HEK293 (cell line): Measurements from ENCODE around the gene NELL1.

Source experiments
- CTCF ChIA-PET: fragments of 350-600 bp; formaldehyde crosslinking; extraction: SDS; loops from one replicate; lab custom pipeline; 2021; ENCODE audit warnings: antibody characterized with exemption; lab: Yijun Ruan, JAX
- POLR2A ChIA-PET: fragments of 300-600 bp; formaldehyde crosslinking; extraction: SDS; loops from one replicate; lab custom pipeline; 2020; ENCODE audit warnings: antibody characterized with exemption, inconsistent platforms; lab: Yijun Ruan, JAX
- H3K27ac ChIP-seq: fragments of 200-500 bp; sonication (Bioruptor generic); 2 replicates; pipeline ENCODE4 v1.5.1; 2014; ENCODE audit warnings: low read depth, low read length, control low read depth, inconsistent platforms; ENCODE audit errors: extremely low read depth
- H3K36me3 ChIP-seq, 2 experiments: fragments of 200-500 bp in 1 of 2; sonication (Bioruptor generic) in 1 of 2; 1 replicate in 1 of 2; 2 replicates in 1 of 2; pipeline ENCODE4 v1.5.1; 2014 to 2017; ENCODE audit warnings: inconsistent platforms in 2 of 2, low read length in 2 of 2; ENCODE audit not compliant: control insufficient read depth in 2 of 2, insufficient read depth in 1 of 2
- H3K4me1 ChIP-seq: fragments of 200-500 bp; sonication (Bioruptor generic); 2 replicates; pipeline ENCODE4 v1.5.1; 2014; ENCODE audit warnings: mild to moderate bottlenecking, low read length, inconsistent platforms; ENCODE audit not compliant: control insufficient read depth, insufficient read depth
- H3K4me3 ChIP-seq: 2 replicates; pipeline ENCODE4 v1.5.1; 2011; ENCODE audit warnings: low read depth, mild to moderate bottlenecking, control low read depth, low read length, moderate library complexity
- H3K9me3 ChIP-seq: fragments of 200-500 bp; sonication (Bioruptor generic); 2 replicates; pipeline ENCODE4 v1.5.1; 2014; ENCODE audit warnings: low read depth, low read length, inconsistent platforms; ENCODE audit not compliant: control insufficient read depth, insufficient read depth
- FEZF1 ChIP-seq: fragments of 450-650 bp; formaldehyde crosslinking; IDR thresholded peaks from 2 replicates; pipeline ENCODE4 v1.5.1; 2016; ENCODE audit warnings: missing biosample characterization, missing genetic modification characterization
- KLF17 ChIP-seq: fragments of 450-650 bp; formaldehyde crosslinking; IDR thresholded peaks from 2 replicates; pipeline ENCODE4 v1.5.1; 2016; ENCODE audit warnings: missing biosample characterization, missing genetic modification characterization
- ZBTB44 ChIP-seq: fragments of 450-650 bp; IDR thresholded peaks from 2 replicates; pipeline ENCODE4 v1.5.1; 2018; ENCODE audit warnings: missing biosample characterization, mild to moderate bottlenecking, missing genetic modification characterization
- ZNF324 ChIP-seq: fragments of 450-650 bp; formaldehyde crosslinking; IDR thresholded peaks from 2 replicates; pipeline ENCODE4 v1.5.1; 2016; ENCODE audit warnings: missing biosample characterization, missing genetic modification characterization
- ZNF341 ChIP-seq: fragments of 450-650 bp; formaldehyde crosslinking; IDR thresholded peaks from 2 replicates; pipeline ENCODE4; 2016; ENCODE audit warnings: low read depth, missing biosample characterization, missing genetic modification characterization
- ZNF37A ChIP-seq: fragments of 450-650 bp; IDR thresholded peaks from 2 replicates; pipeline ENCODE4 v1.5.1; 2018; ENCODE audit warnings: missing biosample characterization, missing genetic modification characterization
- ZNF398 ChIP-seq: fragments of 450-650 bp; formaldehyde crosslinking; IDR thresholded peaks from 2 replicates; pipeline ENCODE4 v1.5.1; 2017; ENCODE audit warnings: missing biosample characterization, missing genetic modification characterization
- ZNF521 ChIP-seq: fragments of 450-650 bp; formaldehyde crosslinking; IDR thresholded peaks from 2 replicates; pipeline ENCODE4 v1.5.1; 2017; ENCODE audit warnings: missing biosample characterization, mild to moderate bottlenecking, missing genetic modification characterization
- ZNF530 ChIP-seq: fragments of 450-650 bp; formaldehyde crosslinking; IDR thresholded peaks from 2 replicates; pipeline ENCODE4 v1.5.1; 2016; ENCODE audit warnings: low read depth, missing biosample characterization, missing genetic modification characterization
- ZNF561 ChIP-seq: fragments of 450-650 bp; IDR thresholded peaks from 2 replicates; pipeline ENCODE4 v1.5.1; 2018; ENCODE audit warnings: missing biosample characterization, missing genetic modification characterization, borderline replicate concordance
- ZNF596 ChIP-seq: fragments of 450-650 bp; IDR thresholded peaks from 2 replicates; pipeline ENCODE4 v1.5.0; 2018; ENCODE audit warnings: missing biosample characterization, mild to moderate bottlenecking, missing genetic modification characterization, moderate library complexity
- ZNF600 ChIP-seq: fragments of 450-650 bp; formaldehyde crosslinking; IDR thresholded peaks from 2 replicates; pipeline ENCODE4 v1.5.1; 2016; ENCODE audit warnings: missing biosample characterization, missing genetic modification characterization
- ZNF639 ChIP-seq: fragments of 450-650 bp; formaldehyde crosslinking; IDR thresholded peaks from 2 replicates; pipeline ENCODE4 v1.5.1; 2016; ENCODE audit warnings: missing biosample characterization, missing genetic modification characterization
- ZNF654 ChIP-seq: fragments of 450-650 bp; formaldehyde crosslinking; IDR thresholded peaks from 2 replicates; pipeline ENCODE4 v1.5.1; 2016; ENCODE audit warnings: low read depth, missing biosample characterization, missing genetic modification characterization
- ZSCAN23 ChIP-seq: fragments of 450-650 bp; formaldehyde crosslinking; IDR thresholded peaks from 2 replicates; pipeline ENCODE4 v1.5.1; 2016; ENCODE audit warnings: missing biosample characterization, missing genetic modification characterization
- TF ChIP-seq, protein P1 (sequence below): sonication (generic); formaldehyde crosslinking; IDR thresholded peaks from 2 replicates; pipeline ENCODE4 v1.8.1; 2022; ENCODE audit warnings: mild to moderate bottlenecking, moderate library complexity, missing genetic modification reagents
- TF ChIP-seq, protein P2 (sequence below): fragments of 450-650 bp; formaldehyde crosslinking; IDR thresholded peaks from 2 replicates; pipeline ENCODE4 v1.5.1; 2016; ENCODE audit warnings: missing biosample characterization, missing genetic modification characterization, borderline replicate concordance

The NELL1 gene

GRCh38 chr11:21229224-21229623 is 559.8 kb downstream of the NELL1 start (continued):
- TF ChIP-seq ZSCAN23 (tag by site-specific recombination) (no peak), ZNF600 (tag by site-specific recombination) (no peak)
- TF ChIP-seq, all 188 proteins: peak for 0

DNA sequence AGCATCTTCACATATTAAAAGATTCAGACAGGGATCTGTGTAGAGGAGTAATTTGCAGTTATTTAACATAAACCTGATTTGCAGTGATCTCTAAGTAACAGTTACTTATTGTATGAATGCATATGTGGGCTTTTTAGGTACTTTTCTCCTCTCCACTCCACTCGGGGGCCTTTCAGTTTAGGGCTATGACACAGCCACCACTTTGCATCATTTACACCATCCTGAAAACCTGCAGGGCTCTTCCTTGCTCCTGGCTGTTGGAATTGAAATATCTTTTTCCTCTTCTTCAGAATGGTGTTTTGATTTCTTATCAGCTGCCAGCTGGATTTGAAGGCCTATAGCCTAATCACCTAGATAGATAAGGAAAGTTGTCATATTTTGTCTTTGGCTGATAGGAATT is 580.8 kb downstream of the NELL1 start:
- CTCF ChIA-PET = no interaction called here

GRCh38 chr11:21254055-21254454 is 584.7 kb downstream of the NELL1 start:
- Histone ChIP-seq H3K4me3 (no peak overlapping the region), H3K4me1 (no peaks in the 10 kb centered on the region), H3K27ac (no peak overlapping the region), H3K36me3 (no peaks in the 10 kb centered on the region), H3K9me3 (no peaks in the 10 kb centered on the region)
- TF ChIP-seq ZNF37A (tag by site-specific recombination) (no peak), ZNF521 (tag by site-specific recombination) (no peak)
- POLR2A ChIA-PET = no interaction called here
- CTCF ChIA-PET = interaction anchor here (0.9 kb wide), 1 partner anchor 14 kb away, joined by 3 read pairs; no protein-coding TSS in a partner anchor

More for the DNA sequence above, 580.8 kb downstream of the NELL1 start:
- no peaks in the 10 kb centered on the region for H3K9me3 ChIP-seq
- H3K4me3 ChIP-seq = no peak overlapping the region
- POLR2A ChIA-PET = no interaction called here
- H3K27ac ChIP-seq = no peak overlapping the region
- no peaks in the 10 kb centered on the region for H3K36me3 ChIP-seq
- no peaks in the 10 kb centered on the region for H3K4me1 ChIP-seq
- TF ChIP-seq ZNF561 (tag by site-specific recombination) (no peak), ZBTB44 (tag by site-specific recombination) (no peak), ZNF341 (no peak), KLF17 (tag by site-specific recombination) (no peak)
- TF ChIP-seq, all 188 proteins: peak for 0

- ChIA-PET POLR2A (no interaction called here), CTCF (interaction anchor here (0.8 kb wide), 1 partner anchor 255 kb away, joined by 4 read pairs; no protein-coding TSS in a partner anchor)
- TF ChIP-seq, protein P1, sequence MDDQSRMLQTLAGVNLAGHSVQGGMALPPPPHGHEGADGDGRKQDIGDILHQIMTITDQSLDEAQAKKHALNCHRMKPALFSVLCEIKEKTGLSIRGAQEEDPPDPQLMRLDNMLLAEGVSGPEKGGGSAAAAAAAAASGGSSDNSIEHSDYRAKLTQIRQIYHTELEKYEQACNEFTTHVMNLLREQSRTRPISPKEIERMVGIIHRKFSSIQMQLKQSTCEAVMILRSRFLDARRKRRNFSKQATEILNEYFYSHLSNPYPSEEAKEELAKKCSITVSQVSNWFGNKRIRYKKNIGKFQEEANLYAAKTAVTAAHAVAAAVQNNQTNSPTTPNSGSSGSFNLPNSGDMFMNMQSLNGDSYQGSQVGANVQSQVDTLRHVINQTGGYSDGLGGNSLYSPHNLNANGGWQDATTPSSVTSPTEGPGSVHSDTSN = no peak
- no peak for TF ChIP-seq ZNF596
- no peak for TF ChIP-seq ZNF639
- TF ChIP-seq FEZF1 (tag by site-specific recombination) = no peak
- no peak for TF ChIP-seq ZNF530 (tag by site-specific recombination)
- no peak for TF ChIP-seq ZNF654 (tag by site-specific recombination)
- TF ChIP-seq ZNF398 (tag by site-specific recombination) = no peak
- no peak for TF ChIP-seq ZNF324 (tag by site-specific recombination)
- TF ChIP-seq, protein P2, sequence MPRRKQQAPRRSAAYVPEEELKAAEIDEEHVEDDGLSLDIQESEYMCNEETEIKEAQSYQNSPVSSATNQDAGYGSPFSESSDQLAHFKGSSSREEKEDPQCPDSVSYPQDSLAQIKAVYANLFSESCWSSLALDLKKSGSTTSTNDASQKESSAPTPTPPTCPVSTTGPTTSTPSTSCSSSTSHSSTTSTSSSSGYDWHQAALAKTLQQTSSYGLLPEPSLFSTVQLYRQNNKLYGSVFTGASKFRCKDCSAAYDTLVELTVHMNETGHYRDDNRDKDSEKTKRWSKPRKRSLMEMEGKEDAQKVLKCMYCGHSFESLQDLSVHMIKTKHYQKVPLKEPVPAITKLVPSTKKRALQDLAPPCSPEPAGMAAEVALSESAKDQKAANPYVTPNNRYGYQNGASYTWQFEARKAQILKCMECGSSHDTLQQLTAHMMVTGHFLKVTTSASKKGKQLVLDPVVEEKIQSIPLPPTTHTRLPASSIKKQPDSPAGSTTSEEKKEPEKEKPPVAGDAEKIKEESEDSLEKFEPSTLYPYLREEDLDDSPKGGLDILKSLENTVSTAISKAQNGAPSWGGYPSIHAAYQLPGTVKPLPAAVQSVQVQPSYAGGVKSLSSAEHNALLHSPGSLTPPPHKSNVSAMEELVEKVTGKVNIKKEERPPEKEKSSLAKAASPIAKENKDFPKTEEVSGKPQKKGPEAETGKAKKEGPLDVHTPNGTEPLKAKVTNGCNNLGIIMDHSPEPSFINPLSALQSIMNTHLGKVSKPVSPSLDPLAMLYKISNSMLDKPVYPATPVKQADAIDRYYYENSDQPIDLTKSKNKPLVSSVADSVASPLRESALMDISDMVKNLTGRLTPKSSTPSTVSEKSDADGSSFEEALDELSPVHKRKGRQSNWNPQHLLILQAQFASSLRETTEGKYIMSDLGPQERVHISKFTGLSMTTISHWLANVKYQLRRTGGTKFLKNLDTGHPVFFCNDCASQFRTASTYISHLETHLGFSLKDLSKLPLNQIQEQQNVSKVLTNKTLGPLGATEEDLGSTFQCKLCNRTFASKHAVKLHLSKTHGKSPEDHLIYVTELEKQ (tag by site-specific recombination) = no peak
Measured at GRCh38 chr11:21254790-21255189, 585.4 kb downstream of the NELL1 start.

More at GRCh38 chr11:21254790-21255189, 585.4 kb downstream of the NELL1 start:
- Histone ChIP-seq H3K36me3 (no peaks in the 10 kb centered on the region), H3K9me3 (no peaks in the 10 kb centered on the region), H3K27ac (no peak overlapping the region), H3K4me3 (no peak overlapping the region), H3K4me1 (no peaks in the 10 kb centered on the region)
